Memory B cell (primary cell): ENCODE data around the gene DIP2C.
"Not testable (repeated sequence)": the region's sequence is repeated elsewhere in the genome, so short reads cannot be mapped to it uniquely, and the experiment has no call there.

Experiments
- ATAC-seq: fragments of 150-1000 bp; cut with Tn5 transposase; 2 replicates; pipeline ENCODE4 v1.10.0; 2021; ENCODE audit warnings: low read depth, mild to moderate bottlenecking, moderate library complexity
- DNase-seq, 2 donors: peaks; one replicate each; pipeline ENCODE4 v3.0.0; 2022; ENCODE audit warnings: low spot score in 2 of 2
- H3K27ac Mint-ChIP-seq: one replicate; pipeline ENCODE4 v1.8.0; 2022; ENCODE audit warnings: mild to moderate bottlenecking, moderate library complexity, mixed read lengths
- H3K27me3 Mint-ChIP-seq: one replicate; pipeline ENCODE4 v1.8.0; 2022; ENCODE audit warnings: mixed read lengths
- H3K36me3 Mint-ChIP-seq: one replicate; pipeline ENCODE4 v1.8.0; 2022; ENCODE audit warnings: mild to moderate bottlenecking, mixed read lengths
- H3K4me1 Mint-ChIP-seq: one replicate; pipeline ENCODE4 v1.8.0; 2022; ENCODE audit warnings: mixed read lengths
- H3K4me3 Mint-ChIP-seq: one replicate; pipeline ENCODE4 v1.8.0; 2022; ENCODE audit warnings: mild to moderate bottlenecking, moderate library complexity, mixed read lengths
- H3K9me3 Mint-ChIP-seq: one replicate; pipeline ENCODE4 v1.8.0; 2022; ENCODE audit warnings: mixed read lengths

The DIP2C gene

GRCh38 chr10:282294-283139 is 407.0 kb downstream of the DIP2C start:
- H3K27ac Mint-ChIP-seq: peak overlapping the region; percentile 77
- no peaks in the 10 kb centered on the region for H3K27me3 Mint-ChIP-seq
- H3K4me3 Mint-ChIP-seq: no peak overlapping the region
- ATAC-seq (no peak), DNase-seq (no peak)
- no peaks in the 10 kb centered on the region for H3K9me3 Mint-ChIP-seq
- H3K4me1 Mint-ChIP-seq: peaks cover 16% of the 10 kb centered on the region
- H3K36me3 Mint-ChIP-seq: peaks cover 19% of the 10 kb centered on the region

- H3K27me3 Mint-ChIP-seq: no peaks in the 10 kb centered on the region
- H3K9me3 Mint-ChIP-seq: no peaks in the 10 kb centered on the region
- H3K27ac Mint-ChIP-seq: no peak overlapping the region
- no peak overlapping the region for H3K4me3 Mint-ChIP-seq
- DNase-seq (no peak), ATAC-seq (no peak)
- H3K4me1 Mint-ChIP-seq: peaks cover 16% of the 10 kb centered on the region
- H3K36me3 Mint-ChIP-seq: peaks cover 16% of the 10 kb centered on the region
These were observed 409.8 kb downstream of the DIP2C start for GRCh38 chr10:279655-280054.

- peaks cover 13% of the 10 kb centered on the region for H3K4me1 Mint-ChIP-seq
- H3K36me3 Mint-ChIP-seq: peaks cover 14% of the 10 kb centered on the region
These were observed 410.2 kb downstream of the DIP2C start for GRCh38 chr10:279232-279631.

GRCh38 chr10:278707-279106 is 410.8 kb downstream of the DIP2C start:
- Mint-ChIP-seq H3K36me3 (peaks cover 12% of the 10 kb centered on the region), H3K4me1 (peaks cover 8% of the 10 kb centered on the region), H3K27me3 (no peaks in the 10 kb centered on the region), H3K4me3 (no peak overlapping the region), H3K9me3 (no peaks in the 10 kb centered on the region), H3K27ac (no peak overlapping the region)
- ATAC-seq (no peak), DNase-seq (no peak)

More at GRCh38 chr10:279232-279631, 410.2 kb downstream of the DIP2C start:
- H3K9me3 Mint-ChIP-seq: no peaks in the 10 kb centered on the region
- ATAC-seq: no peak
- H3K4me3 Mint-ChIP-seq: no peak overlapping the region
- H3K27ac Mint-ChIP-seq: no peak overlapping the region
- DNase-seq: no peak
- no peaks in the 10 kb centered on the region for H3K27me3 Mint-ChIP-seq

- Mint-ChIP-seq H3K27me3 (no peaks in the 10 kb centered on the region), H3K9me3 (no peaks in the 10 kb centered on the region), H3K36me3 (peaks cover 11% of the 10 kb centered on the region), H3K4me1 (peaks cover 1% of the 10 kb centered on the region), H3K4me3 (no peak overlapping the region), H3K27ac (no peak overlapping the region)
- DNase-seq (no peak), ATAC-seq (no peak)
These were observed 411.5 kb downstream of the DIP2C start for GRCh38 chr10:277963-278362.

GRCh38 chr10:275680-276079 is 413.8 kb downstream of the DIP2C start:
- H3K9me3 Mint-ChIP-seq: no peaks in the 10 kb centered on the region
- ATAC-seq: no peak
- H3K36me3 Mint-ChIP-seq: peaks cover 8% of the 10 kb centered on the region
- H3K27ac Mint-ChIP-seq: no peak overlapping the region
- H3K4me3 Mint-ChIP-seq: no peak overlapping the region
- no peak for DNase-seq
- H3K4me1 Mint-ChIP-seq: no peaks in the 10 kb centered on the region
- no peaks in the 10 kb centered on the region for H3K27me3 Mint-ChIP-seq

GRCh38 chr10:274866-275265 is 414.6 kb downstream of the DIP2C start:
- Mint-ChIP-seq H3K36me3 (peaks cover 4% of the 10 kb centered on the region), H3K4me1 (no peaks in the 10 kb centered on the region), H3K27ac (no peak overlapping the region)

GRCh38 chr10:273088-273487 is 416.4 kb downstream of the DIP2C start:
- Mint-ChIP-seq H3K4me1 (no peaks in the 10 kb centered on the region), H3K36me3 (peaks cover 3% of the 10 kb centered on the region), H3K9me3 (no peaks in the 10 kb centered on the region), H3K27me3 (no peaks in the 10 kb centered on the region), H3K27ac (no peak overlapping the region), H3K4me3 (no peak overlapping the region)
- no peak for DNase-seq
- ATAC-seq: no peak

More at GRCh38 chr10:274866-275265, 414.6 kb downstream of the DIP2C start:
- no peaks in the 10 kb centered on the region for H3K9me3 Mint-ChIP-seq
- no peak for DNase-seq
- no peak for ATAC-seq
- H3K27me3 Mint-ChIP-seq: no peaks in the 10 kb centered on the region
- no peak overlapping the region for H3K4me3 Mint-ChIP-seq

- Mint-ChIP-seq H3K9me3 (no peaks in the 10 kb centered on the region), H3K36me3 (no peaks in the 10 kb centered on the region), H3K27me3 (no peaks in the 10 kb centered on the region)
These were observed 417.7 kb downstream of the DIP2C start for GRCh38 chr10:271722-272121.

GRCh38 chr10:271201-271600 is 418.3 kb downstream of the DIP2C start:
- no peaks in the 10 kb centered on the region for H3K9me3 Mint-ChIP-seq
- ATAC-seq: no peak
- no peak overlapping the region for H3K27ac Mint-ChIP-seq
- DNase-seq: no peak
- H3K27me3 Mint-ChIP-seq: no peaks in the 10 kb centered on the region
- no peak overlapping the region for H3K4me3 Mint-ChIP-seq
- no peaks in the 10 kb centered on the region for H3K36me3 Mint-ChIP-seq
- peaks cover 2% of the 10 kb centered on the region for H3K4me1 Mint-ChIP-seq

More at GRCh38 chr10:271722-272121, 417.7 kb downstream of the DIP2C start:
- DNase-seq: no peak
- Mint-ChIP-seq H3K27ac (no peak overlapping the region), H3K4me1 (peaks cover 2% of the 10 kb centered on the region), H3K4me3 (no peak overlapping the region)
- ATAC-seq: no peak

- no peak overlapping the region for H3K27ac Mint-ChIP-seq
- no peak overlapping the region for H3K4me3 Mint-ChIP-seq
- H3K9me3 Mint-ChIP-seq: no peaks in the 10 kb centered on the region
- H3K36me3 Mint-ChIP-seq: no peaks in the 10 kb centered on the region
- no peaks in the 10 kb centered on the region for H3K27me3 Mint-ChIP-seq
- ATAC-seq (no peak), DNase-seq (no peak)
- H3K4me1 Mint-ChIP-seq: peaks cover 11% of the 10 kb centered on the region
These were observed 419.9 kb downstream of the DIP2C start for GRCh38 chr10:269440-270074.

- ATAC-seq (no peak), DNase-seq (no peak)
- H3K4me3 Mint-ChIP-seq: no peak overlapping the region
- H3K36me3 Mint-ChIP-seq: no peaks in the 10 kb centered on the region
- no peaks in the 10 kb centered on the region for H3K9me3 Mint-ChIP-seq
- no peak overlapping the region for H3K27ac Mint-ChIP-seq
- H3K4me1 Mint-ChIP-seq: peaks cover 11% of the 10 kb centered on the region
- H3K27me3 Mint-ChIP-seq: peaks cover 3% of the 10 kb centered on the region
These were observed 421.8 kb downstream of the DIP2C start for GRCh38 chr10:267705-268104.

- ATAC-seq (no peak), DNase-seq (no peak)
- Mint-ChIP-seq H3K4me1 (peaks cover 11% of the 10 kb centered on the region), H3K4me3 (no peak overlapping the region), H3K27me3 (peaks cover 3% of the 10 kb centered on the region), H3K9me3 (no peaks in the 10 kb centered on the region), H3K27ac (no peak overlapping the region), H3K36me3 (no peaks in the 10 kb centered on the region)
These were observed 422.5 kb downstream of the DIP2C start for GRCh38 chr10:266974-267425.

GRCh38 chr10:265816-266588 is 423.5 kb downstream of the DIP2C start:
- not testable (repeated sequence) for DNase-seq, H3K9me3 Mint-ChIP-seq, H3K27me3 Mint-ChIP-seq, ATAC-seq, H3K27ac Mint-ChIP-seq, H3K4me3 Mint-ChIP-seq, H3K36me3 Mint-ChIP-seq
- peaks cover 13% of the 10 kb centered on the region for H3K4me1 Mint-ChIP-seq
